Endothelial cell of coronary artery (primary cell): ENCODE data around the gene RRBP1. TPM values are rescaled to one million over a fixed set of nuclear protein-coding genes. Genes with fewer than 3 reads are reported as not detected.

Experiments used
- total RNA-seq: library from RNA; depleted of rRNA; stranded (reverse); fragments of >200 nt; gene quantifications from 2 replicates; pipeline ENCODE4 v1.2.3, GENCODE V29; 2014

RRBP1 gene
- 125 and 165 TPM in 2 replicates for total RNA-seq

GRCh38 chr20:17682103-17682888 is at the start of gene RRBP1:
RRBP1 (minus strand) TSS chr20:17682242; CDS start chr20:17660507, 21,735 bp downstream.

GRCh38 chr20:17699931-17700351 is 17.9 kb upstream of the RRBP1 start, which contains the start of gene BANF2:
BANF2 (plus strand) TSS chr20:17699966; CDS start chr20:17725026, 25,060 bp downstream.

GRCh38 chr20:17569616-17570346 is 112.3 kb downstream of the RRBP1 start, which contains the start of gene DSTN:
DSTN (plus strand) TSS chr20:17570075; CDS start chr20:17570209, 134 bp downstream.

Other genes with a start within 250 kb of the RRBP1 start
- gene BFSP1, start 150.9 kb downstream of the RRBP1 start, total RNA-seq = 2.8 and 3.2 TPM in 2 replicates
- 144 and 154 TPM in 2 replicates for gene DSTN, start 112.2 kb downstream of the RRBP1 start, total RNA-seq
- gene BANF2, start 17.7 kb upstream of the RRBP1 start, total RNA-seq = not detected in 2 replicates